Stimulated activated CD8-positive, alpha-beta memory T cell treated with anti-CD3 and anti-CD28 coated beads, Interleukin-12 subunit alpha, Interleukin-12 subunit beta, amount 100 ng/mL, for 24 hours (primary cell): Measurements from ENCODE around the gene ULBP2.
"Not testable (repeated sequence)": the region's sequence is repeated elsewhere in the genome, so short reads cannot be mapped to it uniquely, and the experiment has no call there.

Experiments
- DNase-seq: peaks from one replicate; pipeline ENCODE4 v3.0.0-alpha.2; 2020; ENCODE audit errors: extremely low read depth

Gene ULBP2

GRCh38 chr6:149948616-149949015 lies 6.8 kb downstream of the ULBP2 start:
- DNase-seq = no peak

GRCh38 chr6:149950423-149950822 lies 8.6 kb downstream of the ULBP2 start:
- no peak for DNase-seq

- no peak for DNase-seq
Observed at GRCh38 chr6:149951096-149951495, 9.3 kb downstream of the ULBP2 start.

- no peak for DNase-seq
Observed at GRCh38 chr6:149951626-149952025, 9.8 kb downstream of the ULBP2 start.

GRCh38 chr6:149953390-149953789 lies 11.6 kb downstream of the ULBP2 start:
- not testable (repeated sequence) for DNase-seq

GRCh38 chr6:149953934-149954327 lies 12.1 kb downstream of the ULBP2 start:
- DNase-seq = not testable (repeated sequence)

- not testable (repeated sequence) for DNase-seq
Observed at GRCh38 chr6:149954328-149954983, 12.6 kb downstream of the ULBP2 start.

GRCh38 chr6:149954984-149955653 lies 13.3 kb downstream of the ULBP2 start:
- DNase-seq = not testable (repeated sequence)

- DNase-seq = not testable (repeated sequence)
Observed at GRCh38 chr6:149955654-149956317, 14.0 kb downstream of the ULBP2 start.

- DNase-seq = not testable (repeated sequence)
Observed at GRCh38 chr6:149958124-149958523, 16.3 kb downstream of the ULBP2 start.

- not testable (repeated sequence) for DNase-seq
Observed at GRCh38 chr6:149959806-149960205, 18.0 kb downstream of the ULBP2 start.

GRCh38 chr6:149960488-149960887 lies 18.7 kb downstream of the ULBP2 start:
- DNase-seq = no peak

GRCh38 chr6:149961728-149962425 lies 20.1 kb downstream of the ULBP2 start:
- DNase-seq = no peak

GRCh38 chr6:149962461-149963211 lies 20.8 kb downstream of the ULBP2 start:
- DNase-seq = no peak

- no peak for DNase-seq
Observed at GRCh38 chr6:149963212-149963461, 21.3 kb downstream of the ULBP2 start.

GRCh38 chr6:149963462-149964307 lies 21.9 kb downstream of the ULBP2 start, which contains the start of gene ULBP1:
Gene ULBP1, plus strand, starts transcription at chr6:149963943. Its CDS starts 107 bp downstream, at chr6:149964050.
- peak; percentile 54 for DNase-seq

- DNase-seq = no peak
Observed at GRCh38 chr6:149964308-149965193, 22.7 kb downstream of the ULBP2 start.

GRCh38 chr6:149965194-149966020 lies 23.6 kb downstream of the ULBP2 start:
- DNase-seq = no peak

- not testable (repeated sequence) for DNase-seq
Observed at GRCh38 chr6:149966319-149966718, 24.5 kb downstream of the ULBP2 start.
